ENCODE measurements around the gene CLEC2A. TPM values are rescaled to one million over a fixed set of nuclear protein-coding genes. Genes with fewer than 3 reads are reported as not detected.

CLEC2A gene
- total RNA-seq, 1 experiment from 2014 or later, result not detected

GRCh38 chr12:9907769-9908168, 24.4 kb downstream of the CLEC2A start:
- no peak overlapping the region for H3K27ac ChIP-seq (ENCODE audit: low read depth, low read length)
- CTCF ChIA-PET, result interaction anchor here (0.9 kb wide), 1 partner anchor 32 kb away, joined by 3 read pairs; no protein-coding TSS in a partner anchor
- H3K79me2 ChIP-seq (ENCODE audit: insufficient read depth, low read length), result no peaks in the 10 kb centered on the region
- no peak overlapping the region for H2AFZ ChIP-seq (ENCODE audit: low read depth, low read length, poor library complexity, severe bottlenecking)
- H3K9me2 ChIP-seq (ENCODE audit: insufficient read depth), result no peaks in the 10 kb centered on the region
- no peaks in the 10 kb centered on the region for H3K4me1 ChIP-seq (ENCODE audit: control insufficient read depth in 1 of 2, insufficient read depth in 2 of 2, low read length in 2 of 2)
- no peaks in the 10 kb centered on the region for H3K36me3 ChIP-seq (ENCODE audit: control insufficient read depth in 1 of 2, insufficient read depth in 2 of 2, low read length in 2 of 2)
- no peak for DNase-seq (ENCODE audit: low read depth, low spot score)
- TF ChIP-seq ZBTB33 (IDR thresholded peaks at IDR 0.05; ENCODE audit: extremely low read depth, insufficient replicate concordance, low read length) (no peak), CBX3 (IDR thresholded peaks at IDR 0.05; ENCODE audit: low read depth) (no peak), RAD21 (IDR thresholded peaks at IDR 0.05; ENCODE audit: low read depth) (no peak), YY1 (IDR thresholded peaks at IDR 0.05; ENCODE audit: extremely low read depth, insufficient replicate concordance, low read depth, low read length) (no peak), MAX (IDR thresholded peaks at IDR 0.05) (no peak), ZNF274 (IDR thresholded peaks at IDR 0.05; ENCODE audit: low read depth, low read length) (no peak), FOSL1 (IDR thresholded peaks at IDR 0.05; ENCODE audit: low read depth) (no peak), ATF3 (IDR thresholded peaks at IDR 0.05) (no peak), EZH2phosphoT487 (IDR thresholded peaks at IDR 0.05; ENCODE audit: borderline replicate concordance) (no peak), REST (IDR thresholded peaks at IDR 0.05; ENCODE audit: low read depth) (no peak), SP1 (IDR thresholded peaks at IDR 0.05; ENCODE audit: low read depth) (no peak), ELF1 (IDR thresholded peaks at IDR 0.05; ENCODE audit: borderline replicate concordance, low read depth) (no peak), CEBPB (IDR thresholded peaks at IDR 0.05; ENCODE audit: low read depth) (no peak), POLR2A (IDR thresholded peaks at IDR 0.05; ENCODE audit: borderline replicate concordance, extremely low read depth, insufficient read depth, insufficient read length) (no peak), CTCF (IDR thresholded peaks at IDR 0.05 in 2 of 3, conservative IDR thresholded peaks at IDR 0.05 in 1 of 3; ENCODE audit: borderline replicate concordance in 1 of 3, insufficient read depth in 1 of 3, low read depth in 2 of 3, low read length in 2 of 3) (no peak), ZFX (IDR thresholded peaks at IDR 0.05) (no peak), POLR2AphosphoS5 (IDR thresholded peaks at IDR 0.05; ENCODE audit: low read depth, low read length) (no peak), TCF7L2 (IDR thresholded peaks at IDR 0.05; ENCODE audit: borderline replicate concordance, extremely low read depth, insufficient read depth, insufficient read length) (no peak), JUND (IDR thresholded peaks at IDR 0.05) (no peak), EZH2 (IDR thresholded peaks at IDR 0.05) (no peak)
- POLR2A ChIA-PET, result no interaction called here
- H3K27me3 ChIP-seq (ENCODE audit: insufficient read depth, low read length), result peaks cover 19% of the 10 kb centered on the region; the same call in 1 of the 2 replicates
- H3K4me3 ChIP-seq (replicated peaks in 1 of 2; ENCODE audit: low read depth in 1 of 2, low read length in 2 of 2), result no peak overlapping the region
- H3K9me3 ChIP-seq (ENCODE audit: control insufficient read depth in 1 of 2, insufficient read depth in 1 of 2, low read depth in 1 of 2, low read length in 2 of 2), result peaks cover 6 to 7% of the 10 kb centered on the region in 2 experiments; a peak in 2 of 4 replicates
- RAD21 ChIA-PET (ENCODE audit: low non-redundant PET in 1 of 2, low total read pairs in 2 of 2, uncharacterized antibody in 2 of 2, unreplicated experiment in 2 of 2), result no interaction called here
- H3K9ac ChIP-seq (ENCODE audit: low read length), result no peak overlapping the region
- no peak overlapping the region for H3K4me2 ChIP-seq (ENCODE audit: low read length)
- intact Hi-C loops (cut with micrococcal nuclease), result no loop called here
- BruUV-seq (replicated peaks), result no TSS peak
- H4K20me1 ChIP-seq (ENCODE audit: insufficient read depth), result no peaks in the 10 kb centered on the region
- ATAC-seq, result no peak
